ENCODE measurements around the gene GLTP.

DNA sequence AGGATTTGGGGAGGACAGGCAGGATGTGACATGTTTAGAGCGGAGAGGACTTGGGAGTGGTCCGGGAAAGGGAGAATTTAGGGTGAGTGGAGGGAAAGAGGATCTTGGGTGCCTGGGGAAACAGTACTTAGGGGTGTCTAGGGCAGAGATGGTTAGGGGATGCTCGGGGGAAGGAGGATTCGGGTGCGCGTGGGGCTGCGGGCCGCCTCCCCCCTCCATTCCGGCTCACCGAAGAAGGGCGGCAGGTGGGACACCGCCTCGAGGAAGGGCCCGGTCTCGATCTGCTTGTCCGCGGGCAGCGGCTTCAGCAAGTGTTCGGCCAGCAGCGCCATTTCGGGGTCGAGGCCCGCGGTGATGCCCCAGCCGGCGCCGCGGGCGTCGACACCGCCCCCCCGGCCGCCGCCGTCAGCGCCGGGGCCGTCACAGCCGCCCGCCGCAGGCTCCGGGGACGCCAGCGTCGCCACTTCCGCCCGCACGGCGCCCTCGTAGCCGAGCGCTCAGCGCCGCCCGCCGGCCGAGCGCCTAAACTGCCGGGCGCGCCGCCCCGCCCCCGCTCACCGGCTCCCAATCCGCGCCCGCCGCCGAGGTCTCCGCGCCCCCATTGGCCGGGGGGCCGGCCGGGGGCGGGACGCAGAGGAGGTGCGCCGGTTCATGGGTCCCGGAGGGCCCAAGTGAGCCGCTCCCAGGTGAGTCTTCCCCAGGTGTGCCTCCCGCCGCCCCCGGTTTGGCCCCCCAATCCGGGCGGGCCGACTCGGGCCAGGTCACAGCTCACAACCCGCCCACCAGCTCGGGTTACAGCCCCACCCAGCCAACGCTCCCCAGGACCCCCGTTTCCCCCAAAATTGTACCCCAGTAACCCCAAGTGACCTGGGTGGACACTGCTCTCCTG lies at the start of gene GLTP:
- TF ChIP-seq, protein P1, sequence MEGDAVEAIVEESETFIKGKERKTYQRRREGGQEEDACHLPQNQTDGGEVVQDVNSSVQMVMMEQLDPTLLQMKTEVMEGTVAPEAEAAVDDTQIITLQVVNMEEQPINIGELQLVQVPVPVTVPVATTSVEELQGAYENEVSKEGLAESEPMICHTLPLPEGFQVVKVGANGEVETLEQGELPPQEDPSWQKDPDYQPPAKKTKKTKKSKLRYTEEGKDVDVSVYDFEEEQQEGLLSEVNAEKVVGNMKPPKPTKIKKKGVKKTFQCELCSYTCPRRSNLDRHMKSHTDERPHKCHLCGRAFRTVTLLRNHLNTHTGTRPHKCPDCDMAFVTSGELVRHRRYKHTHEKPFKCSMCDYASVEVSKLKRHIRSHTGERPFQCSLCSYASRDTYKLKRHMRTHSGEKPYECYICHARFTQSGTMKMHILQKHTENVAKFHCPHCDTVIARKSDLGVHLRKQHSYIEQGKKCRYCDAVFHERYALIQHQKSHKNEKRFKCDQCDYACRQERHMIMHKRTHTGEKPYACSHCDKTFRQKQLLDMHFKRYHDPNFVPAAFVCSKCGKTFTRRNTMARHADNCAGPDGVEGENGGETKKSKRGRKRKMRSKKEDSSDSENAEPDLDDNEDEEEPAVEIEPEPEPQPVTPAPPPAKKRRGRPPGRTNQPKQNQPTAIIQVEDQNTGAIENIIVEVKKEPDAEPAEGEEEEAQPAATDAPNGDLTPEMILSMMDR (CRISPR knock-in tag; IDR thresholded peaks at IDR 0.05): peak; percentile 59; the same call in 1 of the 2 replicates
- TF ChIP-seq EP300 (IDR thresholded peaks at IDR 0.05; ENCODE audit: low read depth in 2 of 2, low read length in 2 of 2) (no peak), EP300 (CRISPR knock-in tag; IDR thresholded peaks at IDR 0.05; ENCODE audit: borderline replicate concordance) (no peak), POLR2AphosphoS5 (IDR thresholded peaks at IDR 0.05; ENCODE audit: low read depth, low read length) (no peak), TCF7L2 (IDR thresholded peaks at IDR 0.05; ENCODE audit: low read depth, low read length) (no peak), KDM5B (CRISPR knock-in tag; IDR thresholded peaks at IDR 0.05; ENCODE audit: borderline replicate concordance) (no peak; the same call in 1 of the 2 replicates)
